HepG2 (cell line): ENCODE results near the gene TP73. TPM values are rescaled to one million over a fixed set of nuclear protein-coding genes. Genes with fewer than 3 reads are reported as not detected.

Experiments used
- FIP1L1 ChIP-seq: fragments of 200-400 bp; formaldehyde crosslinking; IDR thresholded peaks from 2 replicates; pipeline ENCODE4 v1.6.1; 2018; ENCODE audit warnings: low read depth, mild to moderate bottlenecking, low read length, moderate library complexity, borderline replicate concordance; ENCODE audit not compliant: insufficient read depth
- FOXO1 ChIP-seq: sonication (generic); formaldehyde crosslinking; IDR thresholded peaks from 2 replicates; pipeline ENCODE4 v1.4.0; 2020; ENCODE audit warnings: missing genetic modification reagents
- GABPB1 ChIP-seq: IDR thresholded peaks from 2 replicates; pipeline ENCODE4 v1.6.1; 2016; ENCODE audit warnings: mild to moderate bottlenecking, missing genetic modification reagents, moderate library complexity, missing compliant biosample characterization
- HMGXB4 ChIP-seq, 2 experiments: sonication (generic) in 1 of 2; formaldehyde crosslinking in 1 of 2; IDR thresholded peaks; 2 replicates each; pipeline versions ENCODE4 v1.4.0 to v1.6.1; 2018 to 2020; ENCODE audit warnings: missing genetic modification reagents in 2 of 2, borderline replicate concordance in 1 of 2, low read depth in 1 of 2, mild to moderate bottlenecking in 1 of 2, missing biosample characterization in 1 of 2
- PRDM15 ChIP-seq: sonication (generic); formaldehyde crosslinking; IDR thresholded peaks from 2 replicates; pipeline ENCODE4 v1.4.0; 2020; ENCODE audit warnings: missing genetic modification reagents
- SMYD3 ChIP-seq: sonication (generic); formaldehyde crosslinking; IDR thresholded peaks from 2 replicates; pipeline ENCODE4 v1.8.1; 2023; ENCODE audit warnings: mild to moderate bottlenecking, missing genetic modification reagents
- ZBTB10 ChIP-seq: sonication (generic); formaldehyde crosslinking; IDR thresholded peaks from 2 replicates; pipeline ENCODE4 v1.4.0; 2020; ENCODE audit warnings: missing genetic modification reagents, borderline replicate concordance
- ZNF143 ChIP-seq: sonication (generic); formaldehyde crosslinking; IDR thresholded peaks from 2 replicates; pipeline ENCODE4 v1.4.0; 2020; ENCODE audit warnings: missing genetic modification reagents
- ZNF256 ChIP-seq: sonication (generic); formaldehyde crosslinking; conservative IDR thresholded peaks from 2 replicates; pipeline ENCODE4 v1.4.0; 2020; ENCODE audit warnings: missing genetic modification reagents
- ZNF280D ChIP-seq: sonication (generic); formaldehyde crosslinking; IDR thresholded peaks from 2 replicates; pipeline ENCODE4 v1.5.1; 2020; ENCODE audit warnings: mild to moderate bottlenecking, missing genetic modification reagents
- ZNF282 ChIP-seq: fragments of 450-650 bp; IDR thresholded peaks from 2 replicates; pipeline ENCODE4 v1.6.1; 2018; ENCODE audit not compliant: partially characterized antibody
- ZNF512 ChIP-seq: sonication (generic); formaldehyde crosslinking; IDR thresholded peaks from 2 replicates; pipeline ENCODE4 v1.4.0; 2020; ENCODE audit warnings: mild to moderate bottlenecking, missing genetic modification reagents
- ZNF891 ChIP-seq: sonication (generic); formaldehyde crosslinking; IDR thresholded peaks from 2 replicates; pipeline ENCODE4 v1.5.0; 2020; ENCODE audit warnings: mild to moderate bottlenecking, missing genetic modification reagents
- ZSCAN12 ChIP-seq: sonication (generic); formaldehyde crosslinking; IDR thresholded peaks from 2 replicates; pipeline ENCODE4 v1.9.0; 2021; ENCODE audit warnings: mild to moderate bottlenecking, missing genetic modification reagents
- polyA plus RNA-seq, 8 experiments: library from polyadenylated mRNA; depleted of rRNA in 3 of 8; stranded (reverse) in 7 of 8; unstranded in 1 of 8; fragments of >200 nt; fragmentation: Illumina TruSeq in 4 of 8; extraction: Trizol in 4 of 8; gene quantifications; 2 replicates each; pipeline versions ENCODE4 v1.2.1 to v1.2.3, GENCODE V29; 2011 to 2016; ENCODE audit warnings: low read depth in 4 of 8, missing spikeins in 1 of 8, mixed read lengths in 1 of 8; ENCODE audit not compliant: insufficient read depth in 1 of 8
- total RNA-seq, 5 experiments: library from RNA; depleted of rRNA; stranded (reverse); fragments of >200 nt; fragmentation: Illumina TruSeq; extraction: Trizol; gene quantifications; 2 replicates each; pipeline ENCODE4 v1.2.3, GENCODE V29; 2016; ENCODE audit warnings: low read depth in 1 of 5

TP73 gene
- total and polyA plus RNA-seq, 2 of the 13 experiments (the other 11 are each of a cell fraction or from before 2014, with no cell fraction given): 0.49 to 1.1 TPM

- TF ChIP-seq HMGXB4 (CRISPR knock-in tag; IDR thresholded peaks at IDR 0.05; ENCODE audit: borderline replicate concordance in 1 of 2, low read depth in 1 of 2): peak; percentile 23 to 84; a peak in 2 of 4 replicates
- no peak for TF ChIP-seq SMYD3
- peak; percentile 92 for TF ChIP-seq ZNF143 (CRISPR knock-in tag)
- TF ChIP-seq FOXO1 (CRISPR knock-in tag): 0 out of 2 replicates have a peak, but pooled peaks have one; percentile 16
- TF ChIP-seq ZNF282: no peak
- no peak for TF ChIP-seq ZNF512 (CRISPR knock-in tag)
- no peak for TF ChIP-seq FIP1L1
- TF ChIP-seq GABPB1 (CRISPR knock-in tag): peak; percentile 96
- TF ChIP-seq ZNF280D (CRISPR knock-in tag): no peak
- TF ChIP-seq PRDM15: no peak
- TF ChIP-seq ZBTB10 (CRISPR knock-in tag): no peak
- no peak for TF ChIP-seq ZSCAN12 (CRISPR knock-in tag)
- no peak for TF ChIP-seq ZNF256 (CRISPR knock-in tag)
- TF ChIP-seq ZNF891 (CRISPR knock-in tag): no peak
Measured at GRCh38 chr1:3649342-3650247, 2.7 kb upstream of the TP73 start, which contains the start of gene WRAP73 (continued).
